HEK293 (cell line): ENCODE measurements around the gene LRRC52.

Source experiments
- GFI1B ChIP-seq: fragments of 450-650 bp; formaldehyde crosslinking; IDR thresholded peaks from 2 replicates; pipeline ENCODE4 v1.5.1; 2016; ENCODE audit warnings: missing biosample characterization, missing genetic modification characterization
- REST ChIP-seq: fragments of 450-650 bp; formaldehyde crosslinking; IDR thresholded peaks from 2 replicates; pipeline ENCODE4 v1.5.1; 2016; ENCODE audit warnings: missing biosample characterization, missing genetic modification characterization

GRCh38 chr1:165592945-165593823 is 49.4 kb downstream of the LRRC52 start:
- no peak for TF ChIP-seq GFI1B (tag by site-specific recombination)
- TF ChIP-seq REST (tag by site-specific recombination) = no peak
